ENCODE data around the gene SEC61G.

The SEC61G gene

GRCh38 chr7:54764861-54765260, 5.8 kb upstream of the SEC61G start:
- no peak for DNase-seq (ENCODE audit: low read depth)

- DNase-seq (ENCODE audit: low read depth) = no peak
These were observed 1.3 kb downstream of the SEC61G start for GRCh38 chr7:54757711-54758110.

DNA sequence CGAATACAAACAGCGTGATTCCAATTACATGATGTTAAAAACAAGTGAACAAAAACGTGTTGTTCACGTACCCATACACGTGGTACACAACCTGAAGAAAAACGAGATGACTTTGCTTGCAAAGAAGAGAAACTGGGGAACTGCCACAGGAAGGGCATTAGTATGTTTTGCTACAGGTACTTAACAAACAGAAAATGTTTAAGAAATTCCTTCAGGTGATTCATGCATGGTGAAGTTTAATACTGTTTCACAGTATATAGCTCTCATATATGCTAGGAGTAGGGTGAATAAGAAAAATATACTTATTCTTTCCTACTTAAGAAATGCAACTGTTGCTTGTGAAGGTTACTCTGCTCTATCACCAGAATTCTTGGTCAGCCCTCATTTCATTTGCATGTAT, 9.8 kb downstream of the SEC61G start:
- no peak for DNase-seq (ENCODE audit: low read depth)

DNA sequence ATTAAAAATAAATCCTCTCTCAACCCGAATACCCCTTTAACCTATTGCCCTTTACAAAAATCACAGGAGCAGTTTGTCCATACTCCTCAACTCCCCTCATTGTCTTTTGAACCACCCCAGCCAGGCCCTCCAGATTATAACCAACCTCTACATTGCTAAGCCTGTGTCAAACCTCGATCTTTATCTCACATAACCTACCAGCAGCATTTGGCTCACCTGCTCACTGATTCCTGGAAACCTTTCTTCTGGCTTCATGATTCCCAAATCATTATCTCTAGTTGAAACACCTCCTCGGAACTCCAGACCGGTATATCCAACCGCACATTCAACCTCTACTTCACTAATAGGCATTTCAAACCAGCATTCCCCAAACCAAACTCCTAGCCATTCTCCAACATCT, 11.8 kb downstream of the SEC61G start:
- no peak for DNase-seq (ENCODE audit: low read depth)

- no peak for DNase-seq (ENCODE audit: low read depth)
These were observed 15.4 kb downstream of the SEC61G start for GRCh38 chr7:54743580-54743979.

DNA sequence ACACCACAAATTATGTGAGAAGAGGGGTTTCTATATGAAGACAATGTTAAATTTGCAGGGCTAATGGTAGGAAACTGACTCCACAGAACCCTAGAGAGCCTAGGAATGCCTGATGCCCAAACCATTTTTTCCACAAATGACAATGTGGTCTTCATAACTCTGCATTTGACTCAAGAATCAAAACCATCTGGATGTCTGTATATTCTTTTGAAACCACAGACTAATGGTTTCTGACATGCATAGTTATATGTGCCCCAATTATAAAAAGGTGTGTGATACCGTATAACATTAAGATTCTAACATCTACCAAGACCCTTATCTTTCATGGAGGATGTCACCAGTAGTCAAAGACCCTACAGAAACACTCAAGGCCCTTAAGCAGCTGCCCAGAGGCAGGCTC, 20.3 kb downstream of the SEC61G start:
- no peak for DNase-seq (ENCODE audit: low read depth)

- no peak for DNase-seq (ENCODE audit: low read depth)
These were observed 29.9 kb downstream of the SEC61G start for GRCh38 chr7:54729107-54729506.

- no peak for DNase-seq (ENCODE audit: low read depth)
These were observed 30.6 kb downstream of the SEC61G start for GRCh38 chr7:54728411-54728810.

GRCh38 chr7:54725255-54725654, 33.8 kb downstream of the SEC61G start:
- DNase-seq (ENCODE audit: low read depth) = no peak

DNA sequence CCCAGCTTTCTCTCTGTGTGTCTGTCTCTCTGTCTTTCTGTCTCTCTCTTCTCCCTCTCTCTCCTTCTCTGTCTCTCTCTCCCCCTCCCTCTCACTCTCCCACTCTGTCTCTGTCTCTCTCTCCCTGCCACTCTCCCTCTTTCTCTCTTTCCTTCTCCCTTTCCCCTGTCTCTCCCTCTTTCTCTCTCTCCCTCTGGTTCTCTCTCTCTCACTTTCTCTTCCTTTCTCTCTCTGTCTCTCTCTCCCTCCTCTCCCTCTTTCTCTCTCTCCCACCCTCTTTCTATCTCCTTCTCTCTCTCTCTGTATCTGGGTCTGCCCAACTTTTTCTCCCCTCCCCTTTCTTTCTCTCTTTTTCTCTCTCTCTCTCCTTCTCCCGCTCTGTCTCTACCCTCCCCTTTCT, 36.5 kb downstream of the SEC61G start:
- DNase-seq (ENCODE audit: low read depth) = no peak

DNA sequence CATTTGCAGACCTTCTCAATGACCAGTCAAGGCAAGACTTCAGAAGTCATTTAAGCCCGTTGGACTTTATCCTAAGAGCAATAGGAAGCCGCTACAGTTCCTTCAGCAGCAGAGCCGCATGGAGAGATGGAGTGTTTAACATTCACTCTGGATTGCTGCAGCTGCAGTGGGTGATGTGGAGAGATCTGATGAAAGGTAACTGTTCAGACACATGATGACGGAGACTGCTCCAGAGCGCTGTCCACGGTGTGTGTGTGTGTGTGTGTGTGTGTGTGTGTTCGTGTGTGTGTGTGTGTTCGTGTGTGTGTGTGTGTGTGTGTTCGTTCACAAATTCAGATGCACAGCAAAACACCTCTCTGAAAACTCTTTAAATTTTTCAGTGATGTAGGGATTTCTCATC, 37.0 kb downstream of the SEC61G start:
- no peak for DNase-seq (ENCODE audit: low read depth)

- no peak for DNase-seq (ENCODE audit: low read depth)
These were observed 39.0 kb downstream of the SEC61G start for GRCh38 chr7:54719974-54720373.

DNA sequence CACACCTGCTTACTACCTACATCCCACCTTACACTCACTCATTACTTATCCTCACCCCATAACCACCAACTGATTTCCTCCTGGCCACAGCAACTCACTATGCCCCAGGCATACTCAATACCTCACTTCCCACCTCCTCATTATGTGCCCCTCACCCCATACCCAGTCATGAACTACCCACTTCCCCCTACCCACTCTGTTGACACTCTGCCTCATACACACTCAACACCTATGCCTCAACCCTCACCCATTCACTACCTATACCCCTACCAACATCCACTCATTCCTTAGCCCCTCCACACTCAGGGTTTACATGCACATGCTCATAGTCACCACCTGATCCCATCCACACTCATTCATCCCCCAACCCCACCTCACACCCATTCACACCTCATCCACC, 39.6 kb downstream of the SEC61G start:
- no peak for DNase-seq (ENCODE audit: low read depth)

DNA sequence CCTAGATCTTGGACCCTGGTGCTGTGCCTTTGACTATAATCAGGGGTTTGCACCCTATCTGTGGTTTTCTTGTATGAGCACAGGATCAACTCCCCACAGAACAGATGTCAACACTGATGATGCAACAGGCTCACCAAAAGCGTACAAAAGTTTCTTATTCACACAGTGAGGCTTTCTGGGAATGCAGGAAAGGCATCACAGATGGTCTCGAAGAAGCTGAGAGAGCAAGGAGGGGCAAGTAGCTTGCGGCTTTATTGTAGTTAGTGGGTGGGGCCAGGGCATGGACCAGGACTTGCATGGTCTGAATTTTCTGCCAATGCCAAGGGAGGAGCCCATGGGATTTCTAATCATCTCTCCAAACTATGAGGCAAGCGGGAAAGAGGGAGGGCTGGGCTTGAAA, 46.2 kb downstream of the SEC61G start:
- no peak for DNase-seq (ENCODE audit: low read depth)

GRCh38 chr7:54711900-54712595, 47.0 kb downstream of the SEC61G start:
- DNase-seq (ENCODE audit: low read depth) = no peak

- DNase-seq (ENCODE audit: low read depth) = no peak
These were observed 49.7 kb downstream of the SEC61G start for GRCh38 chr7:54709283-54709682.

DNA sequence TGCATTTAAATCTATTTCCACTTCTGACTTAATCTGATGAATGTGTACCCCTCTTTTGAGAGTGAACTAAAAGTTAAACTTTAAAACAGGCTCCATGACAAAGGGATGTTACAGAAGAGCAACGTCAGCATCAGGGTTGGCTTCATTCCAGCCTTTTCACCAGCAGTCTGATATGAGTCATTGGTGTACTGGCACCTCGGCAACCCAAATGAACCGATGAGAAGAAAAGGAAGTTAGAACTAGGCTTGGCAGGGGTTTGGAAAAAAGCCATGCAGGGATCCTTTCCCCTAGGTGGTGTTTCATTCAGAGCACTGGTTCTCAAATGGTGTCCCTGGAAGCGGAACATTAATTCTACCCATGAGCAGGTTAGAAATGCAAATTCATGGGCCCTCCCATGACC, 53.6 kb downstream of the SEC61G start:
- peak; percentile 25 for DNase-seq (ENCODE audit: low read depth)

- DNase-seq (ENCODE audit: low read depth) = no peak
These were observed 54.2 kb downstream of the SEC61G start for GRCh38 chr7:54704851-54705250.
